ENCODE data around the gene PTER. TPM values are rescaled to one million over a fixed set of nuclear protein-coding genes. Genes with fewer than 3 reads are reported as not detected.

The PTER gene
- total RNA-seq, 1 experiment from 2014 or later, result 6.6 TPM

GRCh38 chr10:16449454-16449853, 12.6 kb downstream of the PTER start:
- no peak overlapping the region for H3K9ac ChIP-seq (ENCODE audit: low read length)
- no peak overlapping the region for H3K4me2 ChIP-seq (ENCODE audit: low read length)
- ChIA-PET CTCF (no interaction called here), POLR2A (ENCODE audit: unreplicated experiment) (no interaction called here)
- H3K9me3 ChIP-seq (ENCODE audit: low read length), result no peaks in the 10 kb centered on the region
- no peaks in the 10 kb centered on the region for H3K4me1 ChIP-seq (ENCODE audit: insufficient read depth, low read length)
- no peak for ATAC-seq
- H4K20me1 ChIP-seq (ENCODE audit: low read length), result no peaks in the 10 kb centered on the region
- no peaks in the 10 kb centered on the region for H3K27me3 ChIP-seq (ENCODE audit: low read length)
- no peaks in the 10 kb centered on the region for H3F3A ChIP-seq (ENCODE audit: low read length, unreplicated experiment)
- no peak overlapping the region for H3K4me3 ChIP-seq (ENCODE audit: low read length)
- no peaks in the 10 kb centered on the region for H3K79me2 ChIP-seq (ENCODE audit: low read length)
- no peak for DNase-seq
- BruUV-seq (replicated peaks), result no TSS peak
- no peak overlapping the region for H3K27ac ChIP-seq (ENCODE audit: low read length)
- H2AFZ ChIP-seq (ENCODE audit: low read length), result no peak overlapping the region
- TF ChIP-seq EZH2 (IDR thresholded peaks at IDR 0.05; ENCODE audit: low read length, unreplicated experiment), result no peak
- no peak for TF ChIP-seq CTCF (conservative IDR thresholded peaks at IDR 0.05; ENCODE audit: low read depth, low read length)
- no peak for TF ChIP-seq EZH2phosphoT487 (IDR thresholded peaks at IDR 0.05; ENCODE audit: borderline replicate concordance, low read length)
- no peaks in the 10 kb centered on the region for H3K36me3 ChIP-seq (ENCODE audit: low read depth, low read length)
- H3K9me2 ChIP-seq (replicated peaks; ENCODE audit: low read length), result no peaks in the 10 kb centered on the region
- intact Hi-C loops (cut with micrococcal nuclease), result no loop called here

- no peaks in the 10 kb centered on the region for H3K27me3 ChIP-seq (ENCODE audit: low read length)
- no peaks in the 10 kb centered on the region for H4K20me1 ChIP-seq (ENCODE audit: low read length)
- ChIA-PET CTCF (no interaction called here), POLR2A (ENCODE audit: unreplicated experiment) (interaction anchor here (0.6 kb wide), 1 partner anchor 83 kb away, joined by 5 read pairs; no protein-coding TSS in a partner anchor)
- no peak overlapping the region for H3K4me3 ChIP-seq (ENCODE audit: low read length)
- no peaks in the 10 kb centered on the region for H3K79me2 ChIP-seq (ENCODE audit: low read length)
- no peaks in the 10 kb centered on the region for H3F3A ChIP-seq (ENCODE audit: low read length, unreplicated experiment)
- DNase-seq (no peak), ATAC-seq (no peak)
- no peak overlapping the region for H3K9ac ChIP-seq (ENCODE audit: low read length)
- intact Hi-C loops (cut with micrococcal nuclease), result no loop called here
- no peaks in the 10 kb centered on the region for H3K9me2 ChIP-seq (replicated peaks; ENCODE audit: low read length)
- H3K4me1 ChIP-seq (ENCODE audit: insufficient read depth, low read length), result no peaks in the 10 kb centered on the region
- H3K36me3 ChIP-seq (ENCODE audit: low read depth, low read length), result no peaks in the 10 kb centered on the region
- no peak overlapping the region for H3K4me2 ChIP-seq (ENCODE audit: low read length)
- no TSS peak for BruUV-seq (replicated peaks)
- no peaks in the 10 kb centered on the region for H3K9me3 ChIP-seq (ENCODE audit: low read length)
- TF ChIP-seq CTCF (conservative IDR thresholded peaks at IDR 0.05; ENCODE audit: low read depth, low read length) (no peak), EZH2 (IDR thresholded peaks at IDR 0.05; ENCODE audit: low read length, unreplicated experiment) (no peak), EZH2phosphoT487 (IDR thresholded peaks at IDR 0.05; ENCODE audit: borderline replicate concordance, low read length) (no peak)
- no peak overlapping the region for H2AFZ ChIP-seq (ENCODE audit: low read length)
- H3K27ac ChIP-seq (ENCODE audit: low read length), result no peak overlapping the region
Measured at GRCh38 chr10:16458166-16458955, 21.6 kb downstream of the PTER start.

- ChIA-PET POLR2A (ENCODE audit: unreplicated experiment) (interaction anchor here (0.6 kb wide), 1 partner anchor 84 kb away, joined by 5 read pairs; no protein-coding TSS in a partner anchor), CTCF (no interaction called here)
- H3K9me3 ChIP-seq (ENCODE audit: low read length), result no peaks in the 10 kb centered on the region
- no peak overlapping the region for H3K4me2 ChIP-seq (ENCODE audit: low read length)
- ATAC-seq, result no peak
- no peaks in the 10 kb centered on the region for H3K9me2 ChIP-seq (replicated peaks; ENCODE audit: low read length)
- H4K20me1 ChIP-seq (ENCODE audit: low read length), result no peaks in the 10 kb centered on the region
- DNase-seq, result no peak
- H3K9ac ChIP-seq (ENCODE audit: low read length), result no peak overlapping the region
- no peaks in the 10 kb centered on the region for H3K4me1 ChIP-seq (ENCODE audit: insufficient read depth, low read length)
- BruUV-seq (replicated peaks), result no TSS peak
- no peaks in the 10 kb centered on the region for H3K36me3 ChIP-seq (ENCODE audit: low read depth, low read length)
- no peak overlapping the region for H3K27ac ChIP-seq (ENCODE audit: low read length)
- no peak overlapping the region for H3K4me3 ChIP-seq (ENCODE audit: low read length)
- intact Hi-C loops (cut with micrococcal nuclease), result no loop called here
- TF ChIP-seq EZH2phosphoT487 (IDR thresholded peaks at IDR 0.05; ENCODE audit: borderline replicate concordance, low read length) (no peak), EZH2 (IDR thresholded peaks at IDR 0.05; ENCODE audit: low read length, unreplicated experiment) (no peak), CTCF (conservative IDR thresholded peaks at IDR 0.05; ENCODE audit: low read depth, low read length) (no peak)
- no peak overlapping the region for H2AFZ ChIP-seq (ENCODE audit: low read length)
- H3F3A ChIP-seq (ENCODE audit: low read length, unreplicated experiment), result no peaks in the 10 kb centered on the region
- no peaks in the 10 kb centered on the region for H3K79me2 ChIP-seq (ENCODE audit: low read length)
- no peaks in the 10 kb centered on the region for H3K27me3 ChIP-seq (ENCODE audit: low read length)
Measured at GRCh38 chr10:16459423-16459939, 22.7 kb downstream of the PTER start.
